DND-41 (cell line): Measurements from ENCODE around the gene SCD.

Experiments
- EZH2 ChIP-seq: IDR thresholded peaks from 3 replicates; pipeline ENCODE4 v1.6.1; 2012; ENCODE audit warnings: borderline replicate concordance, low read depth, mild to moderate bottlenecking, moderate library complexity, low read length, inconsistent platforms; ENCODE audit not compliant: severe bottlenecking
- TF ChIP-seq, protein P1 (sequence below): IDR thresholded peaks from 2 replicates; pipeline ENCODE4 v1.5.1; 2012; ENCODE audit warnings: borderline replicate concordance, low read length, moderate library complexity, mild to moderate bottlenecking; ENCODE audit not compliant: poor library complexity, severe bottlenecking; ENCODE audit errors: extremely low read depth

DNA sequence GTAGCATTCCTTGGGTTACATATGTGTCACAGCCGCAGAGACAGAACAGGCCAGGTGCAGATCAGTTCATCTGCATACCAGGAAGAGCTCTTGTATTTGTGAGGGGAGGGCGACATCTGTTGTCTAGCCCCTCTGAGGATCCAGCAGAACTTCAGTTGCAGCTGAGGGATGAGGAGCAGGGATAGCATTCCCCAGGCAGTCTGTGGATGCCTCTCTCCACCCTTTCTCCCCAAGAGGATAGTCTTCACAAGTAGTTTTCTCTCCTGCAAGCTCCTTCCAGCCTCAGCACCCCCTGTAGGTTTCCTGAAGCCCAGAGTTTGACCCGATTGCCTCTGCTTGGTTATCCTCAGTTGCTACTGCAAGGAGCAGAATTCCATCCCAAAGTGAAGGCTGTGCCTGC lies 2.6 kb downstream of the SCD start:
- TF ChIP-seq, protein P1, sequence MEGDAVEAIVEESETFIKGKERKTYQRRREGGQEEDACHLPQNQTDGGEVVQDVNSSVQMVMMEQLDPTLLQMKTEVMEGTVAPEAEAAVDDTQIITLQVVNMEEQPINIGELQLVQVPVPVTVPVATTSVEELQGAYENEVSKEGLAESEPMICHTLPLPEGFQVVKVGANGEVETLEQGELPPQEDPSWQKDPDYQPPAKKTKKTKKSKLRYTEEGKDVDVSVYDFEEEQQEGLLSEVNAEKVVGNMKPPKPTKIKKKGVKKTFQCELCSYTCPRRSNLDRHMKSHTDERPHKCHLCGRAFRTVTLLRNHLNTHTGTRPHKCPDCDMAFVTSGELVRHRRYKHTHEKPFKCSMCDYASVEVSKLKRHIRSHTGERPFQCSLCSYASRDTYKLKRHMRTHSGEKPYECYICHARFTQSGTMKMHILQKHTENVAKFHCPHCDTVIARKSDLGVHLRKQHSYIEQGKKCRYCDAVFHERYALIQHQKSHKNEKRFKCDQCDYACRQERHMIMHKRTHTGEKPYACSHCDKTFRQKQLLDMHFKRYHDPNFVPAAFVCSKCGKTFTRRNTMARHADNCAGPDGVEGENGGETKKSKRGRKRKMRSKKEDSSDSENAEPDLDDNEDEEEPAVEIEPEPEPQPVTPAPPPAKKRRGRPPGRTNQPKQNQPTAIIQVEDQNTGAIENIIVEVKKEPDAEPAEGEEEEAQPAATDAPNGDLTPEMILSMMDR: no peak
- TF ChIP-seq EZH2: no peak
